Measurements from ENCODE around the gene SEMA5B.

DNA sequence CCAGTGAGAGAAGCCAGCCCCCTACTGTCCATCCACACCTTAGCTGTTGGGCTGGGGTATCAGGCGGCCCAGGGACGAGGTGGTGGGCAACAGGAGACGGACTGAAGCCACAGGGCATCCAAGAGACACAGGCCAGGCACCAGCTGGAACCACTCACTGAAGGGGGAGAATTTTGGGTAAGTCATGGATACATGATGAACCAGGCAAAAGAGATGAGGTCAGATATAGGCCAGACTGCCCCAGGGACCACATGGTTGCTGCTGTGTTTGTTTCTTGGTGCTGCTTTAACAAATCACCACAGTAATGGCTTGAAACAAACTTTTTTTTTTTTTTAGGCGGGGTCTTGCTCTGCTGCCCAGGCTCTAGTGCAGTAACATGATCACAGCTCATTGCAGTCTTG, 66.4 kb downstream of the SEMA5B start:
- TF ChIP-seq, protein P1, sequence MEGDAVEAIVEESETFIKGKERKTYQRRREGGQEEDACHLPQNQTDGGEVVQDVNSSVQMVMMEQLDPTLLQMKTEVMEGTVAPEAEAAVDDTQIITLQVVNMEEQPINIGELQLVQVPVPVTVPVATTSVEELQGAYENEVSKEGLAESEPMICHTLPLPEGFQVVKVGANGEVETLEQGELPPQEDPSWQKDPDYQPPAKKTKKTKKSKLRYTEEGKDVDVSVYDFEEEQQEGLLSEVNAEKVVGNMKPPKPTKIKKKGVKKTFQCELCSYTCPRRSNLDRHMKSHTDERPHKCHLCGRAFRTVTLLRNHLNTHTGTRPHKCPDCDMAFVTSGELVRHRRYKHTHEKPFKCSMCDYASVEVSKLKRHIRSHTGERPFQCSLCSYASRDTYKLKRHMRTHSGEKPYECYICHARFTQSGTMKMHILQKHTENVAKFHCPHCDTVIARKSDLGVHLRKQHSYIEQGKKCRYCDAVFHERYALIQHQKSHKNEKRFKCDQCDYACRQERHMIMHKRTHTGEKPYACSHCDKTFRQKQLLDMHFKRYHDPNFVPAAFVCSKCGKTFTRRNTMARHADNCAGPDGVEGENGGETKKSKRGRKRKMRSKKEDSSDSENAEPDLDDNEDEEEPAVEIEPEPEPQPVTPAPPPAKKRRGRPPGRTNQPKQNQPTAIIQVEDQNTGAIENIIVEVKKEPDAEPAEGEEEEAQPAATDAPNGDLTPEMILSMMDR (IDR thresholded peaks at IDR 0.05; ENCODE audit: low read length), result no peak
- no peak for TF ChIP-seq EZH2 (IDR thresholded peaks at IDR 0.05; ENCODE audit: borderline replicate concordance, low read length)
